DMS153 treated with DMSO at 0.1 percent for 48 hours (cell line): ENCODE measurements around the gene KYAT1.
A peak's percentile ranks its signal among the peaks of the same experiment; 100 is the strongest.
"Not testable (repeated sequence)": the region's sequence is repeated elsewhere in the genome, so short reads cannot be mapped to it uniquely, and the experiment has no call there.

Experiments
- DNase-seq: peaks from one replicate; lab custom pipeline; 2025; ENCODE audit not compliant: unreplicated experiment; lab: John Stamatoyannopoulos, UW

Gene KYAT1

GRCh38 chr9:128843171-128843570, 38.6 kb downstream of the KYAT1 start:
- DNase-seq, result not testable (repeated sequence)

- DNase-seq, result no peak
Observed at GRCh38 chr9:128841694-128842492, 39.9 kb downstream of the KYAT1 start.

DNA sequence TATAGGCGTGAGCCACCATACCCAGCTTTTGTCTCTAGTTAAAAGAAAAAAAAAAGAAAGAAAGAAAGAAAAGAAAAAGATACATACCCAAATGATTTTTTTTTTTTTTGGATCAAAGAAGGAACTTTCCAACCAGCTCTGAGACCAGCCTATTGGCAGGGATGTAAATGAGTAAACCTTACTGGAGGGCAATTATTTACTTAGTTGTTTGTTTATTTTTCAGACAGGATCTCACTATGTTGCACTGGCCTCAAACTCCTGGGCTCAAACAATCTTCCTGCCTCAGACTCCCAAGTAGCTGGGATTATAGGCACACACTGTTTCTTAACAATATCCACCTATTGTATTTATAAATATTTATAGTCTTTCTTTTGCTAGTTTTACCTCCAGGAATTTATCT, 41.2 kb downstream of the KYAT1 start:
- DNase-seq, result no peak

DNA sequence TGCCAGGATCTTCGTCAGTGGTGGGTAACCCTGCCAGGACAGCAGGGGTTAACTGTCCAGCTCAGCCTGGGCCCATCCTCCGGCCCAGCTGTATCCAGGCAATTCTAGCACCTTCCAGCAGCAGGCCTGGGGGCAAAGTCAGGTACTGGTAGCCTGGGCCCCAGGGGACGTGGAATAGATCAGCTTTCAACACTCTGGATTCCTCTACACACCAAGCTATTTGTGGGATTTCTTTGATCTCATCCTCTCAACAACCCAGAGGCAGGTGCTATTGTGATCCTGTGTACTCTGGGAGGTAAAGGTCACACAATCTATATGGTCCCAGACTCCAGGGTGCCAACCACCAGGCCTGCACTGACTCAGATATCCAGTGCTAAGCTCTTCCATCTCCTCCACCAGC, 43.4 kb downstream of the KYAT1 start:
- no peak for DNase-seq

DNA sequence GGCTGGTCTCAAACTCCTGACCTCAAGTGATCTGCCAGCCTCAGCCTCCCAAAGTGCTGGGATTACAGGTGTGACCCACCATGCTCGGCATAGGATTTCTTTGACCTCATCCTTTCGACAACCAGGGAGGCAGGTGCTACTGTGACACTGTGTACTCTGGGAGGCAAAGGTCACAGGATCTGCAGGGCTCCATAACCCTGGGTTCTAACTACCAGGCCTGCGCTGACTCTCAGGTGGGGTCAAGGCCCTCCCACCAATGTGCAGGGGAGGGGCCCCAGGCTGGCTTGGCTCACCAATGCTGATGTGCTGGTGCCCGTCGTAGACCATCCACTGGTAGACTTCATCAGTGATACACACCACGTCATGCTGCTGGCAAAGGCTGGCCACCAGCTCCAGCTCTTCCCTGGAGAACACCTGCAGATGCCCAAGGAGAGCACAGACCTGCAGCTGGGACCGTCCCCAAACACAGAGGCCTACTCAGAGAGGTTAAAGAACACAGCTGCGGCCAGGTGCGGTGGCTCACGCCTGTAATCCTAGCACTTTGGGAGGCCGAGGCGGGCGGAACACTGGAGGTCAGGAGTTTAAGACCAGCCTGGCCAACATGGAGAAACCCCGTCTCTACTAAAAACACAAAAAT, 45.1 kb downstream of the KYAT1 start:
- no peak for DNase-seq

GRCh38 chr9:128835246-128836210, 46.2 kb downstream of the KYAT1 start:
- no peak for DNase-seq

DNA sequence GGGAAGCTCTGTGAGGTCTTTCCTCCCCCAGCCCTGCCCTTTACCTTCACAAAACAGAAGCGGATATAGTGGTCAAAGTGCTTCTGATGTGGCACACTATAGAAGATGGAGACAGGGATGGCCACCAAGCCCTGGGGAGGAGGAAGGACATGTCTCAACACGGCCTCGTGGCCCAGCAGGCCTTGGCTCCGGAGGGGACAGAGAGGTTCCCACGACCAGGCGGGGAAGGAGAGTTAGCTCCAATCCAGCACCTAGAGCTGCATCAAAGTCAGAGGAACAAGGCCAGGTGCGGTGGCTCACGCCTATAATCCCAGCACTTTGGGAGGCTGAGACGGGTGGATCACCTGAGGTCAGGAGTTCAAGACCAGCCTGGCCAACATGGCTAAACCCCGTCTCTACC, 48.1 kb downstream of the KYAT1 start:
- DNase-seq, result no peak

DNA sequence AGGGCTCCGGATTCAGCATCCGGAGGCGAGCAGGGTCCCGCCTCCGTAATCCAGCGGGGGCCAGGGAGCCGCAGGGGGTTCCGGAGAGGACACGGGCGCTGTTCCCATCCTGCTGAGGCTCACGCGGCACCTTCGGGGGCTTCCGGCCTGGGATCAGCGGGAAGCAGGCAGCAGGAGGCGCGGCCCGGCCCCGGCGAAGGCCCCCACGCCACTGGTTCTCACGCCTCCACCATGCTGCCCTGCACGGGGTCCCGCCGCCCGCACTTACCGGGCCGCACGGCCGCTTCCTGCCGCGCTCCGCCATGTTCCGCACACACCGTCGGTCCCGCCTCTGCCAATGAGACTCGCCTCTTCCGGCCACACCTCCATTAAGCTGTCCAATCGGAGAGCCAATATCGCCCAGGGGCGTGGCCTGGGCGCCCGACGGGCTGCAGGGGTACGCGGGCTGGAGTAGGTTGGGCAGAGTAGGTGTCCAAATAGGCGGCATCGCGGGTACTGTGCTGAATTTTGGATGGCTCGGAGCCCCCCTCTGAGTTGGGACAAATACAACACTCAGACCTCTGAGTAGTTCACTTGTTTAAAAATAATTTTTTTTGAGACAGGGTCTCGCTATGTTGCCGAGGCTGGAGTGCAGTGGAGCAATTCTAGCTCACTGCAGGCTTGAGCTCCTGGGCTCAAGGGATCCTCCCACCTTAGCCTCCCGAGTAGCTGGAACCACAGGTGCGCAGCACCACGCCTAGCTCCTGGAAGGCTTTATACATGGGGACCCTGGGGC, 52.1 kb downstream of the KYAT1 start, which contains the start of gene SPOUT1:
Gene SPOUT1, minus strand, starts transcription at position 318 of the 775 bp plus-strand sequence. Its CDS starts 14 bp downstream, at position 304.
- DNase-seq, result peak; percentile 82

DNA sequence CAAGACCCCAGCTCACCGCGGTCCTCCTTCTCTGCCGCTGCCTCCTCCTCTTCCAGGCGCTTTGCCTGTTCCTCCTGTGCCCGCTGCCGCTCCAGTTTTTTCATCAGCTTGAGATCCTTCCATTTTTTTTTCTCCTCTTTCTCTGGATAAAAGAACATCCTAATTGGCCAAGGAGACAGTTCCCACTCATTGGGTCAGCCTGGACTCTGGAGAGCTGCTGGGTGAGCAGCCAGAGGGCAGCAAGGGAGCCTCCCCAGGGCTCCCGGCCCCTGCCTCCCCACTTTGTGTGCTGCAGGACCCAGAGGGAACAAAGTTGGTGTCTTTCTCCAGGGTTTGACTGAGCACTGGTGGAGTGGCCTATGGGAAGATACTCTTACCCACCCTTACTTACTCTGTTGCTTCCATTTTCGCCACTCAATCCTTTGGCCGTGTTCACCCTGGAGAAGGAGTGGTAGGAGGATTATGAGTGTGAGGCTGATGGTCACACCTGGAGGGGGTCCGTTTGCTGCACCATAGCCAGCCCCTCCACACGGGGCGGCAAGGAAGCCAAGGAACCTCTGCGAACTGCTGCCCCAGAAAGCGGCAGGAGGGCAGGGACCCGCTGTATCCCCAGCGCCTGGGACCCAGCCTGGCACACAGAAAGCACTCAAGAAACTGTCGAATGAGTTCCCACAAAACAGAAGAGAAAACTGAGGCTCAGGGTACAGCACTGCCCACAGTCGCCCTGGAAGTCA, 52.9 kb downstream of the KYAT1 start:
- DNase-seq, result no peak

DNA sequence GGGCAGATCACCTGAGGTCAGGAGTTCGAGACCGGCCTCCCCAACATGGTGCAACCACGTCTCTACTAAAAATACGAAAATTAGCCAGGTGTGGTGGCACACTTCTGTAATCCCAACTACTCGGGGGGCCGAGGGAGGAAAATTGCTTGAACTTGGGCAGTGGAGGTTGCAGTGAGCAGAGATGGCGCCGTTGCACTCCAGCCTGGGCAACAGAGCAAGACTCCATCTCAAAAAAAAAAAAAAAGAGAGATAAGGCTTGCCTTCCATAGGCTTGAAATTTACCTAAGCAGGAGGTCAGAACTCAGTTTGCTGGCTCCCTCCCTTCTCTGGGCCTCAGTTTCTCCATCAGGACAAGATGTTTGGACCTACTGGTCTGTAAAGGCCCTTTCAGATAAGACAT, 53.5 kb downstream of the KYAT1 start:
- no peak for DNase-seq

DNA sequence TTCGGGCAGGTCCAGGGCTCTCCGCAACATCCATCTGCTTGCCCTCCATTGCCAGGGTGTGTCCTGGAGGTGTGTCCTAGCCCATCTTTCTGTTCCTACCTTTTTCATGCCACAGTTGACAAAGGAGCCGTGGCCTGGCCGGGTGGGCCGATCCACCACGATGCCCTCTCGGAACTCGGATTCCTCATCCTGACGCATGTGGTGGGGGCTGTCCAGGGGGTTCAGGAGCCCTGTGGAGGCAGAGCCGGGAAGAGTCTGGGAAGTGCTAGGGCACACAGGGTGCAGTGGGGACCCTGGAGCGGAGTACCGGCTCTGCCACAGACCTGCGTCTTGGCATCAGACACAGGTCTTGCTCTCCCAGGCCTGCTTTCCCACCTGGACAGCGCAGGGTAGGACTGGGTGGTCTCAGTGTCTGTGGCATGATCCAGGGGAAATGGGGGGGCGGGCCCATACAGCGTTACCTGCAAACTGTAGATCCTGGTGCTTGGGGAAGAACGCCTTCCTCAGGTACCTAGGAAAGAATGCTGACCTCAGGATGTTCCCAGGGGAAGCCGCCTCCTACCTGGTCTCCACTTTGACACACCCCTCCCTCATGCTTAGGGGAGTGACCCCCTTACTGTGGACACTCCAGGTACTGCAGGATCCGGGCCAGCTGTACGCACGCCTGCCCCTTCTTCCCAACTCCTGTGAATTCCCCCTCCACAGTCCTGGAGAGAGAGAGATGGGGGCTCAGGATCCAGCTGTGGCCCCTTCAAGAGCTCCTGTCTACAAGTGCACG, 55.6 kb downstream of the KYAT1 start:
- DNase-seq, result no peak

DNA sequence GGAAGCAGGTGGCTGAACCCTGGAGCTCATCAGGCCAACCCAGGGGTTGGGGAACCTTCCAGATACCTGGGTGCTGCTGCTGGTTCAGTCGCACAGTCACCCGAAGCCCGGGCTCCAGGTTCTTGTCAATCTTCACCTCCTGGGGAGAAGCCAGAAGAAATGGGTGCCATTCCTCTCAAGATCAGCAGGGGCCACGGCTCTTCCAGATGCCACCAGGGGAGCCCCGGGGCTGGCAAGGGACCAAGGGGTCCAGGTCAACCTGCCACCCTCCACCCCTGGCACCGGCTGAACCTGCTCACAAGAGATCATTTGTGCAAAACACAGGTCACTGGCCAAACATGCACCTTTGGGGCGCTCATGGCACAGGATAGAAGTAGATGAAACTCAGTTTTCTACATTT, 56.8 kb downstream of the KYAT1 start:
- DNase-seq, result no peak

DNA sequence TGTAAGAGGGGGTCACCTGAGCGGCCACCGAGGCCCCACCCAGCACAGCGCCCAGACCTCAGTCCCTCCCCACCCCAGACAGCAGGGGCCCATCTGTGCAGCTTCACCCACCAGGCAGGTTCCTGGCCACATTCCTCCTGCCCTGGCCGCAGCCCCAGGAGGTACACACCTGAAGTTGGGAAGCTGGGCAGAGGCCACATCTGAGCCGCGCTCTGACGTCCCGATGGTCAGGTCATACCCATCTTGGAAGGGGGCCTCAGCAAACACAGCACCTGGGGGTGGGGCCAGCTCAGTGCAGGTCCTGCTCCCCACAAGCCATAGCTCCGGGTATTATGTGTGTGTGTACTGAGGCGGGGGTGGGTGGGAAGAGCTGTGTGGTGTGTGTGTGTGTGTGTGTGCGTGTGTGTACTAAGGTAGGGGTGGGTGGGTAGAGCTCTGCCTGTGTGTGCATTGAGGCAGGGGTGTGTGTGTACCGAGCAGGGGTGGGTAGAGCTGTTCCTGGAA, 57.8 kb downstream of the KYAT1 start:
- DNase-seq, result no peak

- DNase-seq, result no peak
Observed at GRCh38 chr9:128823362-128823902, 58.3 kb downstream of the KYAT1 start.

DNA sequence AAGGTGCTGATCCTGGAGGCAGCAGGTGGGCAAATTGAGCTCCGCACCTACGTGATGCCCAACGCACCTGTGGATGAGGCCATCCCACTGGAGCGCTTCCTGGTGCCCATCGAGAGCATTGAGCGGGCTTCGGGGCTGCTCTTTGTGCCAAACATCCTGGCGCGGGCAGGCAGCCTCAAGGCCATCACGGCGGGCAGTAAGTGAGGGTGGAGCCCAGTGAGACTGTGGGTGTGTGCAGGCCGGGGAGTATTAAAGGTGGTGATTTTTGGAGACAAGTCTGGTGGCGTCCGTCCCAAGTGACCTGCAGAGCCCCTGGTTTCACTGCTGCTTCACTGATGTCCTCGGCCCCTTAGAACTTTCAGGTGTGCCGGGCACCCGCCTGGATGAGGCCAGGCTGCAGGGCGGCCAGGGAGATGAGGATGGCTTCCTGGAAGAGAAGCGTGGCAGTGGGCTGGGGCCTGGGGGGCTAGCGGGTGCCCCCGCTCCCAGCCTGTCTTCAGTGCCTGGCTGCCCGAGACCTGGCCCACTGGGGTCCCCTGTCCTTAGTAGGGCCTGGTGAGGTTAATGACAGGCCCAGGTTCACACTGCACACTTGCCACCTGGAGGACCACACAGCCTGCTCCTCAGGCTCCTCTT, 59.2 kb downstream of the KYAT1 start:
- no peak for DNase-seq

DNA sequence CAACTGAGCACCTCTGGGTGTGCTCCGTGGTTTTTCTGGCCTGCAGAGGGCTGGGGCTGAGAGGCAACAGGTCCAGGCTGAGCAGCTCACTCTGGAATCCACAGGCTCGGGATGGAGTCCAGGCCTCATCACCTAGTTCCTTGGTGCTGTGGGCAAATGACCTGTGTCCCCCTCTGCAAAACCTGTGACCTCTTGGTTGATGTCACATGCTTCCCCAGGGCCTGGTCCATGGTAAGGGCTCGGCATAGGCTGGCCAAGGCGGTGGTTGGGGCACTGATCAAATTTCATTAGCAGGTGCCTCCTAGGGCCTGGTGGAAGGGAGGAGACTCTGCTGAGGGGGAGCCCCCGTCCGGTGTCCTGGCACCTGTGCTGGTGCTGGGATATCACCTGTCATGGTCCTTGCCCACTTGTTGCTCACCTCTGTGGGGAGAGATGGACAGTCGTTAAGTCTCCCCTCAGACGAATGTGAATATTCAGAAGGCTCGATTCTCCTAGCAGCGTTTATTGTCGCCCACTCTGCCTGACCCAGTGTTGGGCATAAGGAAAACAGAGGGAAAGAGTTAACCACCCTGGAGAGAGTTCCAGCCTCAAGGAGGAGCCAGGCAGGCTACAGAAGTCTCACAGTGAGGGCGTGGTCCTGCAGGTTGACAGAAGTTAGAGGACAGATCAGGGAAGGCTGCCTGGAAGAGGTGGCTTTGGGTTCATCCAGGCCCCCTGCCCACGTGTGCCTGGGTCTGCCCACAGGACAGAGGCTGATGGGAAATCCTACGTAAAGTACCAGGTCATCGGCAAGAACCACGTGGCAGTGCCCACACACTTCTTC, 60.0 kb downstream of the KYAT1 start:
- no peak for DNase-seq
